Tibial nerve (tissue), 3 donors: Measurements from ENCODE around the gene WNT3A.

Experiments used
- CTCF ChIP-seq, 5 experiments: fragments of 200-600 bp in 3 of 5; fragments of 450-650 bp in 2 of 5; sonication (generic) in 3 of 5; IDR thresholded peaks; one replicate each; pipeline ENCODE4 v1.5.1; 2016 to 2019; ENCODE audit warnings: antibody characterized with exemption in 5 of 5, mild to moderate bottlenecking in 3 of 5, moderate library complexity in 2 of 5
- POLR2A ChIP-seq, 2 donors: fragments of 450-650 bp; IDR thresholded peaks; one replicate each; pipeline ENCODE4 v1.6.1; 2017; ENCODE audit warnings: antibody characterized with exemption in 2 of 2, mild to moderate bottlenecking in 2 of 2, moderate library complexity in 2 of 2

- TF ChIP-seq CTCF (IDR thresholded peaks at IDR 0.05) = no peak
- TF ChIP-seq POLR2A (IDR thresholded peaks at IDR 0.05) = no peak
Observed at GRCh38 chr1:228087771-228088251, 81.0 kb downstream of the WNT3A start.
